ENCODE data around the gene RGS7. TPM values are rescaled to one million over a fixed set of nuclear protein-coding genes. Genes with fewer than 3 reads are reported as not detected.
"Not testable (repeated sequence)": the region's sequence is repeated elsewhere in the genome, so short reads cannot be mapped to it uniquely, and the experiment has no call there.

Gene RGS7
- total RNA-seq, 2 donors from 2014 or later: not detected

DNA sequence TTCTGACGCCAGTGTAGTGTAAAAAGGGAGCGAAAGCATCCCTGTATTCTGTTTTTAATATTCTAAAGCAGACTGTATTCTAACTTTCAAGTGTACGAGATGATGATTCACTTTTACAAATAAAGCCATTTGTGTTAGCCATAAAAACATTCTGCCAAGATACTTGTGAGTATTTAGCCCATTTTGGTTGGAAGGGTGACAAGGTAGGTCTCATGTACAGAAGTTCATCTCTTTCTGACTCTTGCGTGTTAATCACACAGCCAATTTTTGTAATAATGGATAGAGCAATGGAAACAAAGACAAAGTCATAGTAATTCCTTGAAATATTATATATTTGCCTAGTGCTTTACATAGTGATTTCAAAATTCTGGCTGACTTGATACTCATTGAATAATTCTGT, 619.7 kb downstream of the RGS7 start:
- DNase-seq (ENCODE audit: low spot score): no peak
- Histone ChIP-seq H3K27ac (no peak overlapping the region), H3K27me3 (no peaks in the 10 kb centered on the region), H3K4me1 (no peaks in the 10 kb centered on the region), H3K4me3 (no peak overlapping the region), H3K9me3 (no peaks in the 10 kb centered on the region), H3K36me3 (no peaks in the 10 kb centered on the region)
- TF ChIP-seq, protein P1, sequence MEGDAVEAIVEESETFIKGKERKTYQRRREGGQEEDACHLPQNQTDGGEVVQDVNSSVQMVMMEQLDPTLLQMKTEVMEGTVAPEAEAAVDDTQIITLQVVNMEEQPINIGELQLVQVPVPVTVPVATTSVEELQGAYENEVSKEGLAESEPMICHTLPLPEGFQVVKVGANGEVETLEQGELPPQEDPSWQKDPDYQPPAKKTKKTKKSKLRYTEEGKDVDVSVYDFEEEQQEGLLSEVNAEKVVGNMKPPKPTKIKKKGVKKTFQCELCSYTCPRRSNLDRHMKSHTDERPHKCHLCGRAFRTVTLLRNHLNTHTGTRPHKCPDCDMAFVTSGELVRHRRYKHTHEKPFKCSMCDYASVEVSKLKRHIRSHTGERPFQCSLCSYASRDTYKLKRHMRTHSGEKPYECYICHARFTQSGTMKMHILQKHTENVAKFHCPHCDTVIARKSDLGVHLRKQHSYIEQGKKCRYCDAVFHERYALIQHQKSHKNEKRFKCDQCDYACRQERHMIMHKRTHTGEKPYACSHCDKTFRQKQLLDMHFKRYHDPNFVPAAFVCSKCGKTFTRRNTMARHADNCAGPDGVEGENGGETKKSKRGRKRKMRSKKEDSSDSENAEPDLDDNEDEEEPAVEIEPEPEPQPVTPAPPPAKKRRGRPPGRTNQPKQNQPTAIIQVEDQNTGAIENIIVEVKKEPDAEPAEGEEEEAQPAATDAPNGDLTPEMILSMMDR (IDR thresholded peaks at IDR 0.05): no peak

DNA sequence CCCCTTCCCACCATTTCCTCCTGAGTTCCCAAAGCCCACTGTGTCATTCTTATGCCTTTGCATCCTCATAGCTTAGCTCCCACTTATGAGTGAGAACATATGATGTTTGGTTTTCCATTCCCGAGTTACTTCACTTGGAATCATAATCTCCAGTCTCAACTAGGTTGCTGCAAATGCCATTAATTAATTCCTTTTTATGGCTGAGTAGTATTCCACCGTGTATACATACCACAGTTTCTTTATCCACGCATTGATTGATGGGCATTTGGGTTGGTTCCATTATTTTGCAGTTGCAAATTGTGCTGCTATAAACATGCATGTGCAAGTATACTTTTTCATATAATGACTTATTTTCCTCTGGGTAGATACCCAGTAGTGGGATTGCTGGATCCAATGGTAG, 622.3 kb downstream of the RGS7 start:
- not testable (repeated sequence) for H3K9me3 ChIP-seq; DNase-seq (ENCODE audit: low spot score); H3K36me3 ChIP-seq; H3K27ac ChIP-seq; H3K4me3 ChIP-seq; H3K27me3 ChIP-seq; H3K4me1 ChIP-seq

DNA sequence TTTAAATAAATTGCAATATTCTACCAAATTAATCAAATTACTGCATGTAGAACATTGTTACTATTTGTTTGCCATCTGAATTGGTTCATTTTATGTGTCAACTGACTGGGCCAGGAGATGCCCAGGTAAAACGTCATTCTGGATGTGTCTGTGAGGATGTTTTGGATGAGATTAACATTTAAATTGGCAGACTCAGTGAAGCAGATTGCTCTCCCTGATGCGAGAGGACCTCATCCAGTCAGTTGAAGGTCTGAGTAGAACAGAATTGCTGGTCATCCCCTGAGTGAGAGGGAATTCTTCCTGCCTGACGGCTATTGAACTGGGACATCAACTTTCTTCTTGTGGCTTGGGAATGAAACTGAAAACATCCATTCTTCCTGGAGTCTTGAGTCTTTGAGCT, 623.0 kb downstream of the RGS7 start:
- no peaks in the 10 kb centered on the region for H3K27me3 ChIP-seq
- H3K4me1 ChIP-seq: no peaks in the 10 kb centered on the region
- H3K36me3 ChIP-seq: no peaks in the 10 kb centered on the region
- H3K9me3 ChIP-seq: no peaks in the 10 kb centered on the region
- TF ChIP-seq, protein P1 (IDR thresholded peaks at IDR 0.05): no peak
- H3K27ac ChIP-seq: no peak overlapping the region
- no peak for DNase-seq (ENCODE audit: low spot score)
- no peak overlapping the region for H3K4me3 ChIP-seq

DNA sequence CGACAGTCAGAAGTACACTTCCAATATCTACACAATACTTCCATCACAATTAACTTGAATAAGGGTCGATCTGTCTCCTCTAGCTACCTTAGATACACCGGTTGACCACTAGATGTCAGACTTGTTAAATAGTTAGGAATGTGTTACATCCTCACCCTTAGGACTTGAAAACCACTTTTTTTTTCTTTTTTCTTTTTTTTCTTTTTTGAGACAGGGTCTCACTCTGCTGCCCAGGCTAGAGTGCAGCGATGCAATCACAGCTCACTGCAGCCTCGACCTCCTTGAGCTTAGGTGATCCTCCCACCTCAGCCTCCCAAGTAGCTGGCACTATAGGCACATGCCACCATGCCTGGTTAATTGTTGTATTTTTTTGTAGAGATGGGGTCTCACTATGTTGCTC, 624.6 kb downstream of the RGS7 start:
- H3K27me3 ChIP-seq: no peaks in the 10 kb centered on the region
- H3K9me3 ChIP-seq: no peaks in the 10 kb centered on the region
- H3K36me3 ChIP-seq: no peaks in the 10 kb centered on the region
- H3K27ac ChIP-seq: no peak overlapping the region
- H3K4me1 ChIP-seq: no peaks in the 10 kb centered on the region
- TF ChIP-seq, protein P1 (IDR thresholded peaks at IDR 0.05): peak in 1 of 2 donors; percentile 64
- no peak overlapping the region for H3K4me3 ChIP-seq
- DNase-seq (ENCODE audit: low spot score): no peak

MicroRNAs encoded within 50 kb of the gene (microRNA counts, 767-probe panel; counts per million panel counts)
- microRNA hsa-miR-3123: 0 to 845 counts per million in 2 donors

Small RNA genes lying within 50 kb of the gene (microRNA-seq; reads per million reads assigned to microRNA genes)
- gene MIR3123 (ENCODE audit: borderline number of aligned reads in 2 of 2, borderline replicate concordance in 1 of 2): 0 reads per million in 2 donors

Other genes starting within 250 kb of the RGS7 start
- gene FH, start 162.6 kb upstream of the RGS7 start, total RNA-seq: 100 to 1,000 TPM; 104 to 170 TPM
- gene KMO, start 175.2 kb upstream of the RGS7 start, total RNA-seq: under 1 TPM; 0.35 to 0.37 TPM

Data from right atrium auricular region (tissue), 2 donors.